GM18951 (cell line): Measurements from ENCODE around the gene THADA.

Experiments
- POLR2A ChIP-seq: IDR thresholded peaks from 4 replicates; pipeline ENCODE4 v1.6.1; 2011; ENCODE audit warnings: mild to moderate bottlenecking; ENCODE audit not compliant: insufficient read length, insufficient read depth; ENCODE audit errors: extremely low read depth
- in situ Hi-C: fragments of 300-500 bp; cut with MboI; formaldehyde crosslinking; loops from one replicate; pipeline ENCODE4 v1.12.0; 2022; ENCODE audit warnings: low sequenced_read_pairs, mixed read lengths, inconsistent platforms; ENCODE audit not compliant: unreplicated experiment

THADA gene

GRCh38 chr2:43219383-43220228 is 376.2 kb downstream of the THADA start:
- in situ Hi-C loops = no loop called here
- peak; percentile 68 for TF ChIP-seq POLR2A

GRCh38 chr2:43218702-43219382 is 377.0 kb downstream of the THADA start:
- TF ChIP-seq POLR2A = peak; percentile 54
- in situ Hi-C loops = no loop called here

GRCh38 chr2:43218155-43218701 is 377.6 kb downstream of the THADA start:
- no peak for TF ChIP-seq POLR2A
- in situ Hi-C loops = no loop called here

GRCh38 chr2:43217228-43218154 is 378.3 kb downstream of the THADA start:
- TF ChIP-seq POLR2A = no peak
- in situ Hi-C loops = no loop called here

- TF ChIP-seq POLR2A = no peak
- in situ Hi-C loops = no loop called here
Measured at GRCh38 chr2:43216629-43217028, 379.2 kb downstream of the THADA start.

- in situ Hi-C loops = no loop called here
- TF ChIP-seq POLR2A = no peak
Measured at GRCh38 chr2:43215673-43216255, 380.1 kb downstream of the THADA start.

GRCh38 chr2:43214253-43214652 is 381.6 kb downstream of the THADA start:
- no peak for TF ChIP-seq POLR2A
- in situ Hi-C loops = no loop called here

- in situ Hi-C loops = no loop called here
- TF ChIP-seq POLR2A = no peak
Measured at GRCh38 chr2:43212931-43213330, 382.9 kb downstream of the THADA start.

GRCh38 chr2:43212216-43212835 is 383.5 kb downstream of the THADA start:
- in situ Hi-C loops = no loop called here

GRCh38 chr2:43210467-43211303 is 385.2 kb downstream of the THADA start:
- in situ Hi-C loops = no loop called here
- no peak for TF ChIP-seq POLR2A

More at GRCh38 chr2:43212216-43212835, 383.5 kb downstream of the THADA start:
- no peak for TF ChIP-seq POLR2A

- no peak for TF ChIP-seq POLR2A
- in situ Hi-C loops = no loop called here
Measured at GRCh38 chr2:43210125-43210466, 385.7 kb downstream of the THADA start.
